ENCODE data around the gene FSTL4. TPM values are rescaled to one million over a fixed set of nuclear protein-coding genes. Genes with fewer than 3 reads are reported as not detected.

The FSTL4 gene
- polyA plus RNA-seq, 1 donor (not counting 4 experiments of a cell fraction or from before 2014, with no cell fraction given) = 1.7 TPM

DNA sequence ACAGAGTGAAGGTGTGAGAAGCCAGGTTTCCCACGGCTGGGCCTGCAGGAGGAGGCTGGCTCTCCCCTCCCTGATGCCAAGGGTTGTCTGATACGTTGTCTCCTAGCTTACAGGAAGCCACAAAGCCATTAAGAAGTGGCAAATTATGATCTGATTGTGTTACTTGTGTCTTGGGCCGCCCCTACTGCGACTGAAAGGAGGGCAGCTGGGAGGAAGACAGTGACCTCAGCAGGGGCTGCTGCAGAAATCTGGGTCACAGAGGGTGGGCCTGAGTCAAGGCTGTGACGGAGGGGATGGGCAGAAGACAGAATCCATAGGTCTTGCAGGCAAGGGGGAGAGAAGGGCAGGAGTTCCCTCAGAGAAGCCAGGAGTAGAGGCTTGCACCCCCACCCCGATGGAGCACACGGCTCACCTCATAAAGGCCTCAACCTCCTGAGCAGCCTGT, 145.0 kb downstream of the FSTL4 start:
- Histone ChIP-seq H3K27ac (ENCODE audit: control insufficient read depth, insufficient read depth, low read length) (no peak overlapping the region), H3K4me3 (ENCODE audit: control insufficient read depth in 2 of 3, extremely low read depth in 1 of 3, insufficient read depth in 2 of 3, low read depth in 1 of 3, low read length in 3 of 3) (no peak overlapping the region), H3K27me3 (ENCODE audit: control insufficient read depth, extremely low read depth, insufficient read depth, low read length) (peaks cover 8% of the 10 kb centered on the region), H3K9me1 (ENCODE audit: control insufficient read depth, extremely low read depth, insufficient read depth, low read length) (no peaks in the 10 kb centered on the region), H3K9ac (ENCODE audit: control insufficient read depth, extremely low read depth, insufficient read depth, low read length) (no peak overlapping the region), H4K20me1 (ENCODE audit: control insufficient read depth, extremely low read depth, insufficient read depth, low read length) (no peaks in the 10 kb centered on the region), H3K9me3 (ENCODE audit: control insufficient read depth, low read depth, low read length) (no peaks in the 10 kb centered on the region), H3K4me1 (ENCODE audit: control insufficient read depth, extremely low read depth, insufficient read depth, low read length) (no peaks in the 10 kb centered on the region), H3K4me2 (ENCODE audit: control insufficient read depth, extremely low read depth, insufficient read depth, low read depth, low read length) (no peak overlapping the region), H3K36me3 (ENCODE audit: control insufficient read depth in 2 of 2, extremely low read depth in 1 of 2, insufficient read depth in 2 of 2, low read length in 2 of 2) (no peaks in the 10 kb centered on the region), H2AFZ (ENCODE audit: control insufficient read depth, low read length) (no peak overlapping the region), H3K79me2 (ENCODE audit: control insufficient read depth, insufficient read depth, low read length) (no peaks in the 10 kb centered on the region)
- no peak for FAIRE-seq
- no peak for DNase-seq (ENCODE audit: low read depth, low spot score)
- TF ChIP-seq, protein P1, sequence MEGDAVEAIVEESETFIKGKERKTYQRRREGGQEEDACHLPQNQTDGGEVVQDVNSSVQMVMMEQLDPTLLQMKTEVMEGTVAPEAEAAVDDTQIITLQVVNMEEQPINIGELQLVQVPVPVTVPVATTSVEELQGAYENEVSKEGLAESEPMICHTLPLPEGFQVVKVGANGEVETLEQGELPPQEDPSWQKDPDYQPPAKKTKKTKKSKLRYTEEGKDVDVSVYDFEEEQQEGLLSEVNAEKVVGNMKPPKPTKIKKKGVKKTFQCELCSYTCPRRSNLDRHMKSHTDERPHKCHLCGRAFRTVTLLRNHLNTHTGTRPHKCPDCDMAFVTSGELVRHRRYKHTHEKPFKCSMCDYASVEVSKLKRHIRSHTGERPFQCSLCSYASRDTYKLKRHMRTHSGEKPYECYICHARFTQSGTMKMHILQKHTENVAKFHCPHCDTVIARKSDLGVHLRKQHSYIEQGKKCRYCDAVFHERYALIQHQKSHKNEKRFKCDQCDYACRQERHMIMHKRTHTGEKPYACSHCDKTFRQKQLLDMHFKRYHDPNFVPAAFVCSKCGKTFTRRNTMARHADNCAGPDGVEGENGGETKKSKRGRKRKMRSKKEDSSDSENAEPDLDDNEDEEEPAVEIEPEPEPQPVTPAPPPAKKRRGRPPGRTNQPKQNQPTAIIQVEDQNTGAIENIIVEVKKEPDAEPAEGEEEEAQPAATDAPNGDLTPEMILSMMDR (optimal IDR thresholded peaks at IDR 0.05 in 1 of 3, IDR thresholded peaks at IDR 0.05 in 1 of 3, conservative IDR thresholded peaks at IDR 0.05 in 1 of 3; ENCODE audit: extremely low read depth in 1 of 3, insufficient read depth in 2 of 3, low read length in 3 of 3) = no peak
- TF ChIP-seq EZH2 (IDR thresholded peaks at IDR 0.05; ENCODE audit: low read length) = no peak
- dilution Hi-C loops (cut with MboI; ENCODE audit: extremely low pct_ligation_motif_present, low sequenced_read_pairs) = no loop called here

DNA sequence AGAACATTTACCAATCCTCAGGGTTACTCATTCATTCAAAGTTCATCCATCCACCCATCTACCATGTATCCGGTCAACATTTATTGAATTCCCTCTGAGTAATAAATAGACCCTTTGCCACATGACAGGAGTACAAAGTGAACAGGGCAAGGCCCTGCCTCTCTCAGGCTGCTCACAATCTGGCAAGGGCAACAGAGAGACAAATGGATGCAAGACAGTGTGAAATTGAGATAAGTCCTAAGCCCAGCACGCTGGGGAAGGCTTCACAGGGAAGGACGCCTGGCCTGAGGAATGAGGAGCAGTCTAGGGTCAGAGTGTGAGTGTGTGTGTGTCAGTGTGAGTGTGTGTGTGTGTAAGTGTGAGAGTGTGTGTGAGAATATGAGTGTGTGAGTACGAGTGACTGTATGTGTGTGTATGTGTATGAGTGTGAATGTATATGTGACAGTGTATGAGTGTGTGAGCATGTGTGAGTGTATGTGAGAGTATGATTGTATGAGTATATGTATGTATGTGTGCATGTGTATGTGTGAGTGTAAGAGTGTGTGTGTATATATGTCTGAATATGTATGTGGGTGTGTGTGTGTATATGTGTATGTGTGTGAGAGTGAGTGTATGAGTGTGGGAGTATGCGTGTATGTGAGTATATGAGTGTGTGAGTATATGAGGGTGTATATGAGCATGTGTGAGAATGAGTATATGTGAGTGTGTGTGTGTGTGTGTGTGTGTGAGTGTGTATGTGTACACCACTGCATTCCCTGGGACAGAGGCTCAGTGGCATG, 145.6 kb downstream of the FSTL4 start:
- dilution Hi-C loops (cut with MboI; ENCODE audit: extremely low pct_ligation_motif_present, low sequenced_read_pairs) = no loop called here
- FAIRE-seq (no peak), DNase-seq (ENCODE audit: low read depth, low spot score) (no peak)
- Histone ChIP-seq H3K4me3 (ENCODE audit: control insufficient read depth in 2 of 3, extremely low read depth in 1 of 3, insufficient read depth in 2 of 3, low read depth in 1 of 3, low read length in 3 of 3) (no peak overlapping the region), H3K4me1 (ENCODE audit: control insufficient read depth, extremely low read depth, insufficient read depth, low read length) (no peaks in the 10 kb centered on the region), H3K4me2 (ENCODE audit: control insufficient read depth, extremely low read depth, insufficient read depth, low read depth, low read length) (no peak overlapping the region), H3K27me3 (ENCODE audit: control insufficient read depth, extremely low read depth, insufficient read depth, low read length) (peaks cover 8% of the 10 kb centered on the region), H3K9me1 (ENCODE audit: control insufficient read depth, extremely low read depth, insufficient read depth, low read length) (no peaks in the 10 kb centered on the region), H3K27ac (ENCODE audit: control insufficient read depth, insufficient read depth, low read length) (no peak overlapping the region), H3K9ac (ENCODE audit: control insufficient read depth, extremely low read depth, insufficient read depth, low read length) (no peak overlapping the region), H3K9me3 (ENCODE audit: control insufficient read depth, low read depth, low read length) (no peaks in the 10 kb centered on the region), H4K20me1 (ENCODE audit: control insufficient read depth, extremely low read depth, insufficient read depth, low read length) (no peaks in the 10 kb centered on the region), H2AFZ (ENCODE audit: control insufficient read depth, low read length) (no peak overlapping the region), H3K36me3 (ENCODE audit: control insufficient read depth in 2 of 2, extremely low read depth in 1 of 2, insufficient read depth in 2 of 2, low read length in 2 of 2) (no peaks in the 10 kb centered on the region), H3K79me2 (ENCODE audit: control insufficient read depth, insufficient read depth, low read length) (no peaks in the 10 kb centered on the region)
- TF ChIP-seq, protein P1 (optimal IDR thresholded peaks at IDR 0.05 in 1 of 3, IDR thresholded peaks at IDR 0.05 in 1 of 3, conservative IDR thresholded peaks at IDR 0.05 in 1 of 3; ENCODE audit: extremely low read depth in 1 of 3, insufficient read depth in 2 of 3, low read length in 3 of 3) = no peak
- TF ChIP-seq EZH2 (IDR thresholded peaks at IDR 0.05; ENCODE audit: low read length) = no peak

Measured in keratinocyte (primary cell).